ENCODE measurements around the gene SOCS7.
A peak's percentile ranks its signal among the peaks of the same experiment; 100 is the strongest.

SOCS7 gene, protein sequence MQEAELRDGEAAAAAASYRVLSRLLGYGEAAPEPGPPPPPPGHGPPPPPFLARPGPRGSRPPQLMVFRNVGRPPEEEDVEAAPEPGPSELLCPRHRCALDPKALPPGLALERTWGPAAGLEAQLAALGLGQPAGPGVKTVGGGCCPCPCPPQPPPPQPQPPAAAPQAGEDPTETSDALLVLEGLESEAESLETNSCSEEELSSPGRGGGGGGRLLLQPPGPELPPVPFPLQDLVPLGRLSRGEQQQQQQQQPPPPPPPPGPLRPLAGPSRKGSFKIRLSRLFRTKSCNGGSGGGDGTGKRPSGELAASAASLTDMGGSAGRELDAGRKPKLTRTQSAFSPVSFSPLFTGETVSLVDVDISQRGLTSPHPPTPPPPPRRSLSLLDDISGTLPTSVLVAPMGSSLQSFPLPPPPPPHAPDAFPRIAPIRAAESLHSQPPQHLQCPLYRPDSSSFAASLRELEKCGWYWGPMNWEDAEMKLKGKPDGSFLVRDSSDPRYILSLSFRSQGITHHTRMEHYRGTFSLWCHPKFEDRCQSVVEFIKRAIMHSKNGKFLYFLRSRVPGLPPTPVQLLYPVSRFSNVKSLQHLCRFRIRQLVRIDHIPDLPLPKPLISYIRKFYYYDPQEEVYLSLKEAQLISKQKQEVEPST

DNA sequence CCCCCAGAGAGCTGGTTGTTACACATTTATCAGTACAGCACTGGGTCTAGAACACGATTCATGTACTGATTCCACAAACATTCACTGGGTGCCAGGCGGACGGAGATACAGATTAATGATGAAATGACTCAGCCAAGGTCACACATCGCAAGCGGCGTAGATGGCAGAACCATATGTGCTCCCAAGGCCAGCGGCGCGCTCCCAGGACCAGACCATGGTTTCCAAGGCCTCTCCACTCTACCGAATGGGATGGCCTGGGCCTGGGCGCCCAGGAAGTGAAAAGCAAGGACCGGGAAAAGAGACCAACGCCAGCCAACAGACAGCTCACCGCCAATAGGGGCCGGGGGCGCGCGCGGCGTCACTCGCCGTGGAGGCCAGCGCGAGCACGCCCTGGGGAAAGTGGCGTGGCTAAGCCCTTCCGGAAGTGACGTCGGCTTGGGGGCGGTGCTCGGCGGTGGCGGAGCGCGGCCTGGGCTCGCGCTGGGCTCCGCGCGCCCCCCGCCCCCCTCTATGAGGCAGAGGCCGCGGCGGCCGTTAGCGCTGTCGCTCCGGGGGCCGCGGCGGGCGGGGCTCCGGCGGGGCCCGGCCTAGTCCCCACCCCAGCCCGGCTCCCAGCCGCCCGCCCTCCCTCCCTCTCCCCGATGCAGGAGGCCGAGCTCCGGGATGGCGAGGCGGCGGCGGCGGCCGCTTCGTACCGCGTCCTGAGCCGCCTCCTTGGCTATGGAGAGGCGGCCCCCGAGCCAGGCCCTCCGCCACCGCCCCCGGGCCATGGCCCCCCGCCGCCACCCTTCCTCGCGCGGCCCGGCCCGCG is at the start of gene SOCS7:
SOCS7 (plus strand) TSS at position 433 of the 811 bp plus-strand sequence; CDS start at position 642, 209 bp downstream.
- no peaks in the 10 kb centered on the region for H3K36me3 ChIP-seq (ENCODE audit: insufficient read depth, low read length)
- peak within 1 kb of the TSS; percentile 64 for H2AFZ ChIP-seq (ENCODE audit: low read length, unreplicated experiment)
- peak within 1 kb of the TSS; percentile 60 for H3K27ac ChIP-seq (ENCODE audit: low read depth, low read length)
- peaks cover 13% of the 10 kb centered on the region for H3K4me1 ChIP-seq (ENCODE audit: control insufficient read depth, insufficient read depth, low read length, unreplicated experiment)
- H3K79me2 ChIP-seq (ENCODE audit: control insufficient read depth, insufficient read depth, low read length, unreplicated experiment) = peaks cover 32% of the 10 kb centered on the region
- H3K4me3 ChIP-seq (ENCODE audit: low read depth, low read length) = peak within 1 kb of the TSS; percentile 83
- no peaks in the 10 kb centered on the region for H3K27me3 ChIP-seq (ENCODE audit: insufficient read depth, low read length)

DNA sequence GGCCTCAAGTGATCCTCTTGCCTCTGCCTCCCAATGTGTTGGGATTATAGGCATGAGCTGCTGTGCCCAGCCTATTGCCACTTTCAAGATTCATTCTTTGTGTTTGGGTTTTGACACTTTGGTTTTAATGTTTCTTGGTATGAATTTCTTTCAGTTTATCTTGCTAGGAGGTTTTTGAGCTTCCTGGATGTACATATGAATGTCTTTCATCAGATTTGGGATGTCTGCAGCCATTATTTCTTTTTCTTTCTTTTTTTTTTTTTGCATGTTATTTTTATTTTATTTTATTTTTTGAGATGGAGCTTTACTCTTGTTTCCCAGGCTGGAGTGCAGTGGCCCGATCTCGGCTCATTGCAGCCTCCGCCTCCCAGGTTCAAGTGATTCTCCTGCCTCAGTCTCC is 36.1 kb upstream of the SOCS7 start:
- Histone ChIP-seq H3K27me3 (ENCODE audit: insufficient read depth, low read length) (no peaks in the 10 kb centered on the region), H3K4me1 (ENCODE audit: control insufficient read depth, insufficient read depth, low read length, unreplicated experiment) (no peaks in the 10 kb centered on the region), H3K36me3 (ENCODE audit: insufficient read depth, low read length) (peaks cover 6% of the 10 kb centered on the region; the same call in 1 of the 2 replicates), H2AFZ (ENCODE audit: low read length, unreplicated experiment) (no peak overlapping the region), H3K27ac (ENCODE audit: low read depth, low read length) (no peak overlapping the region), H3K4me3 (ENCODE audit: low read depth, low read length) (no peak overlapping the region), H3K79me2 (ENCODE audit: control insufficient read depth, insufficient read depth, low read length, unreplicated experiment) (no peaks in the 10 kb centered on the region)

DNA sequence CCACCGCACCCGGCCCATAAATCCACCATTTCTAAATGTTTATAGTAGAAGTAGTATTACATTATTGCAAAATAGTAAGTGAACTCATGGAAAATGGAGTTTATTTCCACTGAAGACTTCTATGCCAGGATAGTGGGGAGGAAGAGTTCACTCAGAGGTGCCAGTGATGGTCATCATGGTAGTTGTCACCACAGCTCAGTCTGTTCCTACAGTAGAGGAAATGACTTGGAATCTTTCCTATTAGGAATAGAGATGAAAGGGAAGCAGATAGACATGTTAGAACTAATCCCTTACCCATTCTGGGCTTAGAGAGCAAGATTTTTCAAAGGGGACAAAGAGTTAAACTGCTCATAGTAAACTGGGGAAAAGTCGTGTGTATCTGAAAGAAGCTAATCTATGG is 34.6 kb upstream of the SOCS7 start:
- no peaks in the 10 kb centered on the region for H3K4me1 ChIP-seq (ENCODE audit: control insufficient read depth, insufficient read depth, low read length, unreplicated experiment)
- no peaks in the 10 kb centered on the region for H3K27me3 ChIP-seq (ENCODE audit: insufficient read depth, low read length)
- no peaks in the 10 kb centered on the region for H3K79me2 ChIP-seq (ENCODE audit: control insufficient read depth, insufficient read depth, low read length, unreplicated experiment)
- peak overlapping the region; percentile 3; the same call in 1 of the 2 replicates for H3K27ac ChIP-seq (ENCODE audit: low read depth, low read length)
- peaks cover 6% of the 10 kb centered on the region; the same call in 1 of the 2 replicates for H3K36me3 ChIP-seq (ENCODE audit: insufficient read depth, low read length)
- no peak overlapping the region for H3K4me3 ChIP-seq (ENCODE audit: low read depth, low read length)
- no peak overlapping the region for H2AFZ ChIP-seq (ENCODE audit: low read length, unreplicated experiment)

DNA sequence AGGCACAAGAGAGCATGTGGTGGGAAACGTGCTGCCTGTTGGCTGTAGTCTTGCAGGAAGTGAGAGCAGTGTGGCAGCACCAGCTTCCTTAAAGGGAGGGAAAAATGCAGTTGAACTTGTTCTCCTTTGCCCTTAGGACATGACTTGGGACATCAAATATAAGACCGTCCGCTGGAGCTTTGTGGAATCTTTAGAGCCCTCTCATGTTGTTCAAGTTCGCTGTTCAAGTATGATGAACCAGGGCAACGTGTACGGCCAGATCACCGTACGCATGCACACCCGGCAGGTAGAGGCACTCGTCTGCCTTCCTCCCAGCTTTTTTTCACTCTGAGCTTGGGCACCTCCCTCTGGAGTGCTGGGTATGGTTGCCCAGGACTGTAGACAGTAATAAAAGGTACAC is 31.2 kb upstream of the SOCS7 start:
- Histone ChIP-seq H3K27ac (ENCODE audit: low read depth, low read length) (no peak overlapping the region), H3K4me1 (ENCODE audit: control insufficient read depth, insufficient read depth, low read length, unreplicated experiment) (peaks cover 5% of the 10 kb centered on the region), H3K79me2 (ENCODE audit: control insufficient read depth, insufficient read depth, low read length, unreplicated experiment) (no peaks in the 10 kb centered on the region), H3K36me3 (ENCODE audit: insufficient read depth, low read length) (peaks cover 11% of the 10 kb centered on the region; the same call in 1 of the 2 replicates), H3K4me3 (ENCODE audit: low read depth, low read length) (no peak overlapping the region), H3K27me3 (ENCODE audit: insufficient read depth, low read length) (no peaks in the 10 kb centered on the region), H2AFZ (ENCODE audit: low read length, unreplicated experiment) (no peak overlapping the region)

DNA sequence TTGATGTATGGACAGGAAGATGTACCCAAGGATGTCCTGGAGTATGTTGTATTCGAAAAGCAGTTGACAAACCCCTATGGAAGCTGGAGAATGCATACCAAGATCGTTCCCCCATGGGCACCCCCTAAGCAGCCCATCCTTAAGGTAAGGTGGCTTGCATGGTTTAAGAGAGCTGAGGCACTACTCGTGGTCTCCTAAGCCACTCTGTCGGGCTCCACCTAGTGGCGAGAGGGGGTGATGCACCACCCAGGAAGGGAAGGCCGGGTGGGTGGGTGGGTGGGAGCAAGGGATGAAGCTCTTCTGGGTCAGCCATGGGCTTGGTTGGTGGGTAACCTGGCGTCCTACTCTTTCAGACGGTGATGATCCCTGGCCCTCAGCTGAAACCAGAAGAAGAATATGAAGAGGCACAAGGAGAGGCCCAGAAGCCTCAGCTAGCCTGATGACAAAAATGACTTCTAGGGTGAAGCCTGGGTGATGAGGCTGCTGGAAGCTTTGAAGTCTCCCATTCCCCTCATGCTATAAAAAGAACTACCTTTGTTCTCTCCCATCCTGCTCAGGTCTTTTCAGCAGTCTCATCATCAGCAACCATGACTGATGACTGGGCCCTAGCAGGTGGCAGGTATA is 29.4 kb upstream of the SOCS7 start:
- H3K4me1 ChIP-seq (ENCODE audit: control insufficient read depth, insufficient read depth, low read length, unreplicated experiment) = peaks cover 5% of the 10 kb centered on the region
- H3K27me3 ChIP-seq (ENCODE audit: insufficient read depth, low read length) = no peaks in the 10 kb centered on the region
- peaks cover 5% of the 10 kb centered on the region; the same call in 1 of the 2 replicates for H3K36me3 ChIP-seq (ENCODE audit: insufficient read depth, low read length)
- H3K4me3 ChIP-seq (ENCODE audit: low read depth, low read length) = no peak overlapping the region
- no peaks in the 10 kb centered on the region for H3K79me2 ChIP-seq (ENCODE audit: control insufficient read depth, insufficient read depth, low read length, unreplicated experiment)
- H3K27ac ChIP-seq (ENCODE audit: low read depth, low read length) = no peak overlapping the region
- H2AFZ ChIP-seq (ENCODE audit: low read length, unreplicated experiment) = no peak overlapping the region

DNA sequence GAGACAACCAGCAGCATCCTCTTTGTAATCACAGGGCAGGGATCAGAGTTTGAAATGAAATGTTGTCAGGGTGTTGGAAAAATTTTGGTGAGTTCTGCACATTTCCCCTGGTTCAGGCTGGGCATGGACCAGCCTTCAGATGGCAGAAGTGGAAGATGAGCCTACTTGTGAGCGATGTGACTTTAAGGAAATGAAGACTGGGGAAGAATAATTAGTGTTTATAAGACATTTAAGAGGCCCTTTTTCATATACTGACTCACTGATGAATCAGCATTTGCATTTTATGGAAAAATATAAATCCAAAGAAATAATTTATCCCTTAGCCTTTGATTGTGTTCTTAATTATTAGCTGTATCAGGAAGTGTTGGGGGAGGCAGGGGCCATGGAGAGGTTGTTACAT is 28.7 kb upstream of the SOCS7 start:
- no peak overlapping the region for H3K4me3 ChIP-seq (ENCODE audit: low read depth, low read length)
- peaks cover 5% of the 10 kb centered on the region; the same call in 1 of the 2 replicates for H3K36me3 ChIP-seq (ENCODE audit: insufficient read depth, low read length)
- no peaks in the 10 kb centered on the region for H3K79me2 ChIP-seq (ENCODE audit: control insufficient read depth, insufficient read depth, low read length, unreplicated experiment)
- H3K4me1 ChIP-seq (ENCODE audit: control insufficient read depth, insufficient read depth, low read length, unreplicated experiment) = peaks cover 5% of the 10 kb centered on the region
- no peak overlapping the region for H2AFZ ChIP-seq (ENCODE audit: low read length, unreplicated experiment)
- H3K27me3 ChIP-seq (ENCODE audit: insufficient read depth, low read length) = no peaks in the 10 kb centered on the region
- H3K27ac ChIP-seq (ENCODE audit: low read depth, low read length) = no peak overlapping the region

DNA sequence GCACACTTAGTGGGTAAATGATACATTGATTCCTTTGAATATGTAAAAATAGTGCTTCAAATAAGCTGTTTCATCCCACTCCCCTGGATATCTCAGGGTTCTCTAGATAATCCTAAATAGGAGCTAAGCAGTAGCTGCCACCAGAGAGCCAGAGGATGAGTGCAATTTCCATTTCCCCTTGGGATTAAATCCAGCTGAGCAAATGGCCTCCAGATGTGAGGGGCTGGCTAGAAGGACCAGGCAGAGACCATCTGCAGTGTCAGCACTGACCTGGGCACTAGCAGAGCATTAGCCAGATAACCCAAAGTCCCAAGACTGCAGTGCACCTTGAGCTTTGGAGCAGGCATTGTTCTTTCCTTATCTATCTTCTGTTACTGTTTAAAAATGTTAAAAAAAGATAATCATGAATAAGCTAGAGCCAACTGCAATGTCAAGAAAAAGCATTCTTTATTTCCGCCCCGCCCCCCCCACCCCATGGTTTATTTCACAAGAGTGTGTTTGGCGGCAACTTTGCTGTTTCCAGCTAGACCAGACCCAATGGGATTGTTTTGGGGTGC is 27.4 kb upstream of the SOCS7 start:
- no peak overlapping the region for H3K4me3 ChIP-seq (ENCODE audit: low read depth, low read length)
- peaks cover 5% of the 10 kb centered on the region; the same call in 1 of the 2 replicates for H3K36me3 ChIP-seq (ENCODE audit: insufficient read depth, low read length)
- H3K79me2 ChIP-seq (ENCODE audit: control insufficient read depth, insufficient read depth, low read length, unreplicated experiment) = no peaks in the 10 kb centered on the region
- no peaks in the 10 kb centered on the region for H3K27me3 ChIP-seq (ENCODE audit: insufficient read depth, low read length)
- no peak overlapping the region for H2AFZ ChIP-seq (ENCODE audit: low read length, unreplicated experiment)
- H3K4me1 ChIP-seq (ENCODE audit: control insufficient read depth, insufficient read depth, low read length, unreplicated experiment) = peaks cover 5% of the 10 kb centered on the region
- no peak overlapping the region for H3K27ac ChIP-seq (ENCODE audit: low read depth, low read length)

DNA sequence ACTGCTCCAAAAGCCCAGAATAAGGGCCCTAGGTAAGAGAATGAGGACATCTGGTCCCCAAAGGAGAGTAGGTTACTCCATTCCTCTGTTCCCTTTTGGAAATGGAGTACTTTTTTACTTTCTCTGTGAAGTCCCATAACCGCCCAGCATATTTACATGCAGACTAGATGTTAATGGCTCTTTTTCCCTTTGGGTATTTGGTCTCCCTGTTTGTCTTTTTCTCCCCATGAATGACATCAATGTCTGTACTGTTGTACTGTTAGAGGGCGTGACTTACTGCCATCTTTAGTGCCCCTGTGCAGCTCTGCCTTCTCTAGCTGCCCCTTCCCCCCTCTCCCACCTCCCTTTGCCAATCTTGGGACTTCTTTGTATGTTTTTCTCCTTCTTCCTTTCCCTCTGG is 26.9 kb upstream of the SOCS7 start:
- Histone ChIP-seq H3K4me1 (ENCODE audit: control insufficient read depth, insufficient read depth, low read length, unreplicated experiment) (peaks cover 5% of the 10 kb centered on the region), H3K79me2 (ENCODE audit: control insufficient read depth, insufficient read depth, low read length, unreplicated experiment) (no peaks in the 10 kb centered on the region), H2AFZ (ENCODE audit: low read length, unreplicated experiment) (no peak overlapping the region), H3K36me3 (ENCODE audit: insufficient read depth, low read length) (peaks cover 5% of the 10 kb centered on the region; the same call in 1 of the 2 replicates), H3K27me3 (ENCODE audit: insufficient read depth, low read length) (no peaks in the 10 kb centered on the region), H3K4me3 (ENCODE audit: low read depth, low read length) (no peak overlapping the region), H3K27ac (ENCODE audit: low read depth, low read length) (no peak overlapping the region)

DNA sequence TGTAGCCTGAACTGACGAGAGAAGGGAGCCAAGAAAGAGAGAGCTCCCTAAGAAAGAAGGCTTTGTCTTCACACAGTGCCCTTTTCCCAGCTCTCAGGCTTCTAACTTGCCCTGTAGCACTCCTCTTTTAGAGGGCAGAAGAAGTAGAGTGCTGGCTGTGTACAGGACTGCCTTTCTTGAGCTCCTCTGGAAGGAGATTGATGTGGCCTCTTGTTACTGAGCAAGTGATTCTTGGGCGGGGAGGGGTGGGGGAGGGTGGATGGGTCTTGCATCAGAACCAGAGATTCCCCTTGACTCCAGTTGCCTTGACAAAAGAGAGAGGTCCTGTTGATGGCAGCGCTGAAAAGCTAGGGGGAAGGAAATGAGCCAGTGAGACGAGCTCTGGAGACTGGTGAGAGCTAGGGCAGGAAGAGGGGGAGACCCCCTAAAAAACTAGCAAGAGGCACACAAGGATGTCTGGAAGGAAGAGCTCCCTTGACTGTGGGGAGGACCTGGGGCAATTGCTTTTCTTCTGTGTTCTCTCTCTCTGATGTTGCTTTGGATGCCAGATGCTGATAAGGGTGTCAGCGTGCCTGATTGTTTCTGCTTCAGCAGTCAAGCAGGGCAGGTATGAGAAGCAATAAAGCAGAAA is 26.3 kb upstream of the SOCS7 start:
- H3K4me1 ChIP-seq (ENCODE audit: control insufficient read depth, insufficient read depth, low read length, unreplicated experiment) = peaks cover 5% of the 10 kb centered on the region
- peaks cover 5% of the 10 kb centered on the region; the same call in 1 of the 2 replicates for H3K36me3 ChIP-seq (ENCODE audit: insufficient read depth, low read length)
- H3K4me3 ChIP-seq (ENCODE audit: low read depth, low read length) = no peak overlapping the region
- no peak overlapping the region for H2AFZ ChIP-seq (ENCODE audit: low read length, unreplicated experiment)
- H3K27ac ChIP-seq (ENCODE audit: low read depth, low read length) = no peak overlapping the region
- no peaks in the 10 kb centered on the region for H3K27me3 ChIP-seq (ENCODE audit: insufficient read depth, low read length)
- H3K79me2 ChIP-seq (ENCODE audit: control insufficient read depth, insufficient read depth, low read length, unreplicated experiment) = no peaks in the 10 kb centered on the region

Measured in ACC112 (cell line).